K562 (cell line): ENCODE results near the gene NOD1. TPM values are rescaled to one million over a fixed set of nuclear protein-coding genes. Genes with fewer than 3 reads are reported as not detected.

Experiments
- ATAC-seq: fragments of 200-7000 bp; cut with Tn5 transposase; 3 replicates; pipeline ENCODE4 v1.9.1; 2020; ENCODE audit warnings: moderate library complexity
- BruUV-seq: library from RNA; stranded (reverse); fragments of 400-500 nt; replicated peaks from 2 replicates; lab custom pipeline; 2021; lab: Mats Ljungman, UMichigan
- CTCF ChIA-PET: fragments of 300-600 bp; formaldehyde crosslinking; extraction: SDS; loops from one replicate; lab custom pipeline; 2021; ENCODE audit warnings: low intra/inter-chr PET ratio; lab: Yijun Ruan, JAX
- POLR2A ChIA-PET: fragments of 300-600, 350-650 bp; sonication (Branson Sonifier 250); formaldehyde crosslinking; extraction: SDS; loops from one replicate; lab custom pipeline; 2021; ENCODE audit warnings: antibody characterized with exemption, inconsistent platforms; lab: Yijun Ruan, JAX
- DNase-seq, 4 experiments: peaks; one replicate each; pipeline versions ENCODE4 v3.0.0 to v3.0.0-alpha.2; 2011 to 2018; ENCODE audit warnings: low spot score in 3 of 4, mixed read lengths in 3 of 4; ENCODE audit errors: extremely low read depth in 1 of 4
- FAIRE-seq: peaks from 2 replicates; lab custom pipeline; 2011; peaks lifted over from hg19 to GRCh38; lab: Jason Lieb, UNC
- H2AFZ ChIP-seq: 2 replicates; pipeline ENCODE4 v1.6.0; 2011; ENCODE audit warnings: low read depth, low read length, control low read depth, inconsistent platforms
- H3K27ac ChIP-seq: fragments of 200-600 bp; 3 replicates; pipeline ENCODE4 v1.8.0; 2011; ENCODE audit warnings: low read depth, mild to moderate bottlenecking, control low read depth, inconsistent platforms, low read length, moderate library complexity, mixed read lengths; ENCODE audit errors: extremely low read depth
- H3K27me3 ChIP-seq, 2 experiments: fragments of 300-600 bp in 1 of 2; 2 replicates in 1 of 2; 3 replicates in 1 of 2; pipeline versions ENCODE4 v1.6.0 to v1.8.0; 2011; ENCODE audit warnings: inconsistent platforms in 2 of 2, low read length in 2 of 2, mild to moderate bottlenecking in 1 of 2, mixed read lengths in 1 of 2, moderate library complexity in 1 of 2; ENCODE audit not compliant: control insufficient read depth in 2 of 2, insufficient read depth in 2 of 2
- H3K36me3 ChIP-seq: fragments of 300-600 bp; 3 replicates; pipeline ENCODE4 v1.8.0; 2011; ENCODE audit warnings: mild to moderate bottlenecking, low read length, inconsistent platforms; ENCODE audit not compliant: control insufficient read depth, insufficient read depth
- H3K4me1 ChIP-seq, 2 experiments: fragments of 200-600 bp in 1 of 2; replicated peaks in 1 of 2; 2 replicates in 1 of 2; 3 replicates in 1 of 2; pipeline versions ENCODE4 v1.5.1 to v1.8.0; 2011; ENCODE audit warnings: inconsistent platforms in 2 of 2, low read length in 2 of 2, mild to moderate bottlenecking in 1 of 2, mixed read lengths in 1 of 2, moderate library complexity in 1 of 2; ENCODE audit not compliant: control insufficient read depth in 2 of 2, insufficient read depth in 2 of 2
- H3K4me2 ChIP-seq: 2 replicates; pipeline ENCODE4 v1.6.1; 2011; ENCODE audit warnings: low read length, control low read depth, inconsistent platforms, mixed read lengths; ENCODE audit not compliant: insufficient read depth
- H3K4me3 ChIP-seq: fragments of 200-600 bp; sonication (generic), shearing (Covaris generic); 2 replicates; pipeline ENCODE4 v1.5.1; 2016; ENCODE audit warnings: control low read depth, inconsistent platforms
- H3K79me2 ChIP-seq: fragments of 200-600 bp; 3 replicates; pipeline ENCODE4 v1.8.0; 2011; ENCODE audit warnings: low read length, inconsistent platforms; ENCODE audit not compliant: control insufficient read depth, insufficient read depth
- H3K9ac ChIP-seq, 2 experiments: 2 replicates each; pipeline versions ENCODE4 v1.6.0 to v1.6.1; 2011; ENCODE audit warnings: low read depth in 2 of 2, low read length in 2 of 2, control low read depth in 1 of 2, inconsistent platforms in 1 of 2, mild to moderate bottlenecking in 1 of 2, mixed read lengths in 1 of 2; ENCODE audit not compliant: insufficient read depth in 1 of 2
- H3K9me1 ChIP-seq: one replicate; pipeline ENCODE4 v1.6.0; 2011; ENCODE audit warnings: inconsistent platforms, mild to moderate bottlenecking, low read length, moderate library complexity; ENCODE audit not compliant: control insufficient read depth, insufficient read depth
- H3K9me3 ChIP-seq: replicated peaks from 2 replicates; pipeline ENCODE4 v1.5.1; 2011; ENCODE audit warnings: low read depth, low read length, inconsistent platforms; ENCODE audit not compliant: control insufficient read depth, insufficient read depth
- H4K20me1 ChIP-seq: replicated peaks from 2 replicates; pipeline ENCODE4 v1.6.1; 2011; ENCODE audit warnings: low read length, inconsistent platforms, mixed read lengths; ENCODE audit not compliant: control insufficient read depth, insufficient read depth
- C11orf30 ChIP-seq: fragments of 450-650 bp; IDR thresholded peaks from 2 replicates; pipeline ENCODE4 v1.6.1; 2016; ENCODE audit warnings: low read depth, mild to moderate bottlenecking
- CBFA2T2 ChIP-seq: fragments of 450-650 bp; conservative IDR thresholded peaks from 2 replicates; pipeline ENCODE4 v1.6.1; 2017; ENCODE audit warnings: mild to moderate bottlenecking
- CHAMP1 ChIP-seq: fragments of 450-650 bp; IDR thresholded peaks from 2 replicates; pipeline ENCODE4 v1.6.1; 2016; ENCODE audit warnings: mild to moderate bottlenecking
- NFE2 ChIP-seq: IDR thresholded peaks from 2 replicates; pipeline ENCODE4 v1.6.1; 2014; ENCODE audit warnings: antibody characterized with exemption, low read depth
- NFE2L1 ChIP-seq: fragments of 450-650 bp; IDR thresholded peaks from 2 replicates; pipeline ENCODE4 v1.6.1; 2016; ENCODE audit warnings: missing genetic modification characterization, low read depth, mild to moderate bottlenecking, missing compliant biosample characterization, moderate library complexity, borderline replicate concordance
- NFIC ChIP-seq: fragments of 450-650 bp; IDR thresholded peaks from 2 replicates; pipeline ENCODE4 v1.6.1; 2017; ENCODE audit warnings: mild to moderate bottlenecking, inconsistent platforms
- PURB ChIP-seq: sonication (generic); formaldehyde crosslinking; IDR thresholded peaks from 2 replicates; pipeline ENCODE4 v1.9.0; 2021; ENCODE audit warnings: low read depth, mild to moderate bottlenecking, missing genetic modification reagents
- RNF2 ChIP-seq: sonication (generic); IDR thresholded peaks from 2 replicates; pipeline ENCODE4 v1.6.1; 2016
- TAL1 ChIP-seq: fragments of 450-650 bp; IDR thresholded peaks from 2 replicates; pipeline ENCODE4 v1.6.1; 2016; ENCODE audit warnings: mild to moderate bottlenecking
- TEAD4 ChIP-seq, 2 experiments: sonication (generic) in 1 of 2; formaldehyde crosslinking in 1 of 2; IDR thresholded peaks; 2 replicates each; pipeline versions ENCODE4 v1.6.1 to v1.8.0; 2012 to 2022; ENCODE audit warnings: borderline replicate concordance in 1 of 2, inconsistent platforms in 1 of 2, low read length in 1 of 2, mild to moderate bottlenecking in 1 of 2, missing genetic modification reagents in 1 of 2
- U2AF1 ChIP-seq: fragments of 200-400 bp; formaldehyde crosslinking; optimal IDR thresholded peaks from 2 replicates; pipeline ENCODE3; 2017; ENCODE audit warnings: mild to moderate bottlenecking, low read depth, low read length, moderate library complexity
- ZEB2 ChIP-seq: fragments of 450-650 bp; IDR thresholded peaks from 2 replicates; pipeline ENCODE4 v1.6.1; 2016
- ZHX1 ChIP-seq: fragments of 150-350 bp; conservative IDR thresholded peaks from 2 replicates; pipeline ENCODE4 v1.6.1; 2014; ENCODE audit warnings: low read length
- ZNF274 ChIP-seq: IDR thresholded peaks from 2 replicates; pipeline ENCODE4 v1.6.1; 2011; ENCODE audit warnings: low read depth, mild to moderate bottlenecking, low read length, moderate library complexity, borderline replicate concordance
- WGBS: fragments of 100-300 bp; shearing (Covaris generic); methylation state at CpG from one replicate; pipeline ENCODE4 v1.1.6; 2016; ENCODE audit warnings: low coverage, mixed read lengths; ENCODE audit not compliant: insufficient coverage; ENCODE audit errors: missing lambda C conversion rate; 5-methylcytosine and 5-hydroxymethylcytosine counted together
- in situ Hi-C: fragments of 300-500 bp; cut with MboI; formaldehyde crosslinking; loops from 4 replicates; pipeline ENCODE4 v1.15.0; 2018; ENCODE audit warnings: inconsistent platforms, mixed read lengths
- intact Hi-C: fragments of 100-400 bp; cut with micrococcal nuclease; formaldehyde crosslinking; loops from 2 replicates; pipeline ENCODE4 v1.14.2; 2022
- polyA plus RNA-seq, 8 experiments: library from polyadenylated mRNA; depleted of rRNA in 4 of 8; stranded (reverse) in 5 of 8; unstranded in 3 of 8; fragments of >200 nt; fragmentation: Nextera tagmentation in 2 of 8; fragmentation: Illumina TruSeq in 1 of 8; extraction: Ambion mirVana in 2 of 8; extraction: Trizol in 1 of 8; gene quantifications; 2 replicates each; pipeline versions ENCODE4 v1.2.1 to v1.2.3, GENCODE V29; 2011 to 2014; ENCODE audit warnings: inconsistent platforms in 1 of 8, missing spikeins in 1 of 8
- total RNA-seq, 7 experiments: library from RNA; depleted of rRNA in 6 of 7; stranded (reverse); fragments of >200 nt in 6 of 7; fragmentation: Illumina TruSeq in 2 of 7; extraction: Trizol in 2 of 7; gene quantifications; 2 replicates each; pipeline versions ENCODE4 v1.2.1 to v1.2.3, GENCODE V29; 2011 to 2021; ENCODE audit warnings: low replicate concordance in 1 of 7
- TF ChIP-seq, protein P1 (sequence below): fragments of 450-650 bp; formaldehyde crosslinking; IDR thresholded peaks from 2 replicates; pipeline ENCODE4 v1.4.0; 2020; ENCODE audit warnings: mild to moderate bottlenecking, moderate library complexity

NOD1 gene
- total and polyA plus RNA-seq, 9 of the 15 experiments (the other 6 are each of a cell fraction or from before 2014, with no cell fraction given), result 0.34 to 7.1 (median 4.7) TPM

GRCh38 chr7:30405179-30405578 lies 73.4 kb downstream of the NOD1 start (continued):
- no peak for TF ChIP-seq TEAD4 (IDR thresholded peaks at IDR 0.05; ENCODE audit: low read length)
- TF ChIP-seq TEAD4 (CRISPR knock-in tag; IDR thresholded peaks at IDR 0.05; ENCODE audit: borderline replicate concordance), result no peak
- TF ChIP-seq CHAMP1, result no peak
- no peak for TF ChIP-seq RNF2
- no peak for TF ChIP-seq TAL1
- TF ChIP-seq PURB (CRISPR knock-in tag), result no peak
- TF ChIP-seq, protein P1, sequence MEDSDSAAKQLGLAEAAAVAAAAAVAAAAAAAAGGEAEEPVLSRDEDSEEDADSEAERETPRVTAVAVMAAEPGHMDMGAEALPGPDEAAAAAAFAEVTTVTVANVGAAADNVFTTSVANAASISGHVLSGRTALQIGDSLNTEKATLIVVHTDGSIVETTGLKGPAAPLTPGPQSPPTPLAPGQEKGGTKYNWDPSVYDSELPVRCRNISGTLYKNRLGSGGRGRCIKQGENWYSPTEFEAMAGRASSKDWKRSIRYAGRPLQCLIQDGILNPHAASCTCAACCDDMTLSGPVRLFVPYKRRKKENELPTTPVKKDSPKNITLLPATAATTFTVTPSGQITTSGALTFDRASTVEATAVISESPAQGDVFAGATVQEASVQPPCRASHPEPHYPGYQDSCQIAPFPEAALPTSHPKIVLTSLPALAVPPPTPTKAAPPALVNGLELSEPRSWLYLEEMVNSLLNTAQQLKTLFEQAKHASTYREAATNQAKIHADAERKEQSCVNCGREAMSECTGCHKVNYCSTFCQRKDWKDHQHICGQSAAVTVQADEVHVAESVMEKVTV (CRISPR knock-in tag), result no peak

- H3K4me1 ChIP-seq, result peaks cover 0 to 3% of the 10 kb centered on the region in 2 experiments; a peak in 2 of 5 replicates
- ATAC-seq (peak; percentile 69), DNase-seq (peak; percentile 18 to 45 (median 25)), FAIRE-seq (peak; percentile 75)
- CTCF ChIA-PET, result no interaction called here
- no peaks in the 10 kb centered on the region for H3K36me3 ChIP-seq
- no peak overlapping the region for H2AFZ ChIP-seq
- H3K9me3 ChIP-seq, result no peaks in the 10 kb centered on the region
- POLR2A ChIA-PET, result no interaction called here
- no peak overlapping the region; the same call in 1 of the 2 replicates for H3K4me2 ChIP-seq
- no peaks in the 10 kb centered on the region for H3K27me3 ChIP-seq
- no peaks in the 10 kb centered on the region for H4K20me1 ChIP-seq
- no peak overlapping the region for H3K4me3 ChIP-seq
- intact Hi-C loops (no loop called here), in situ Hi-C loops (no loop called here)
- H3K9me1 ChIP-seq, result no peaks in the 10 kb centered on the region
- H3K79me2 ChIP-seq, result no peaks in the 10 kb centered on the region
- no peak overlapping the region; the same call in 2 of the 3 replicates for H3K27ac ChIP-seq
- 34% methylated on average over 3 of the region's 3 CpGs for WGBS
- no peak overlapping the region for H3K9ac ChIP-seq
- no TSS peak for BruUV-seq
- TF ChIP-seq ZHX1, result no peak
- peak; percentile 89 for TF ChIP-seq NFE2L1 (tag)
- TF ChIP-seq ZEB2, result peak; percentile 67; the same call in 1 of the 2 replicates
- TF ChIP-seq NFIC, result 0 out of 2 replicates have a peak, but pooled peaks have one; percentile 13
- no peak for TF ChIP-seq ZNF274
- TF ChIP-seq C11orf30, result peak; percentile 96
- no peak for TF ChIP-seq U2AF1
- TF ChIP-seq CBFA2T2, result no peak
- TF ChIP-seq NFE2, result peak; percentile 92
Measured at GRCh38 chr7:30403477-30403876, 75.1 kb downstream of the NOD1 start.
